ENCODE measurements around the gene CCDC187.

DNA sequence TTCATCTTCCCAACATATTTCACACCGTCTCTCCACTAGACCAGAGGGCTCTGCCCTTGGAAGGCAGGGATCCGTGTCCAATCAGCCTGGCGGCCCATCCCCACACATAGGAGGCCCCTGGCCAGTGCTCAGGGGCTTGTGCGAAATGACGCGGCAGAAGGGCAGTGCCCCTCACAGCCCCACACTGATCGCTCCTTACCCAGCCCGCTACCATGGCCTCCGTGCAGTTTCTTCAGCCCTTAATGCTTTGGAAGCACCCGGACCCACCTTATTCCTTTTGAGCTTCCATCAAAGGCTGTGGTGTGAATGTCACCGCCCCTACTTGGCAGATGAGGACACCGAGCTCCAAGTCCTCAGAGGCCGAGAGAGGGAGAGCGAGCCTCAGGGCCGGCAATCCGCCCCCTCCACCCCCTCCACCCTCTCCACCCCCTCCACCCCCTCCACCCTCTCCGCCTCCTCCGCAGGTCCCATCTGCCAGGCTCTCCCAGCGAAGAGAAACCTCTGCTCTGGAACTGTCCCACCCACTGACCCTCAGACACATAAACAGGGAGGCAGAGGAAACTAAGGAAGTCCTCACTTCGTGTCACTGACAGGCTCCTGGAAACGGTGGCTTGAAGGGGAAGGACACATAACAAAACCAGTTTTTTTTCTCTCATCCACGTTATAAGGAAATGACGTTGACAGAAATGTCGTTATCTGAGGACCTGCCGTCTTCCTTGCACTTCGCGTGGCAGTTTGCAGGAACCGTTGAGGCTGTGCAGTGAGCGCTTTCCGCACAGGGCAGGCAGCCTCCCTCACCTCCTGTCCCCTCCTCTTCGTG is 72.2 kb downstream of the CCDC187 start:
- TF ChIP-seq CTCF (IDR thresholded peaks at IDR 0.05): no peak
- no peak for TF ChIP-seq POLR2A (IDR thresholded peaks at IDR 0.05)

Measured in uterus (tissue), 2 donors.